GM18861 (cell line): ENCODE data around the gene TMEM214.
A peak's percentile ranks its signal among the peaks of the same experiment; 100 is the strongest.

Experiments
- ATAC-seq: cut with Tn5 transposase; IDR thresholded peaks from one replicate; pipeline ENCODE4 v1.9.1; 2021; ENCODE audit not compliant: unreplicated experiment

Gene TMEM214

DNA sequence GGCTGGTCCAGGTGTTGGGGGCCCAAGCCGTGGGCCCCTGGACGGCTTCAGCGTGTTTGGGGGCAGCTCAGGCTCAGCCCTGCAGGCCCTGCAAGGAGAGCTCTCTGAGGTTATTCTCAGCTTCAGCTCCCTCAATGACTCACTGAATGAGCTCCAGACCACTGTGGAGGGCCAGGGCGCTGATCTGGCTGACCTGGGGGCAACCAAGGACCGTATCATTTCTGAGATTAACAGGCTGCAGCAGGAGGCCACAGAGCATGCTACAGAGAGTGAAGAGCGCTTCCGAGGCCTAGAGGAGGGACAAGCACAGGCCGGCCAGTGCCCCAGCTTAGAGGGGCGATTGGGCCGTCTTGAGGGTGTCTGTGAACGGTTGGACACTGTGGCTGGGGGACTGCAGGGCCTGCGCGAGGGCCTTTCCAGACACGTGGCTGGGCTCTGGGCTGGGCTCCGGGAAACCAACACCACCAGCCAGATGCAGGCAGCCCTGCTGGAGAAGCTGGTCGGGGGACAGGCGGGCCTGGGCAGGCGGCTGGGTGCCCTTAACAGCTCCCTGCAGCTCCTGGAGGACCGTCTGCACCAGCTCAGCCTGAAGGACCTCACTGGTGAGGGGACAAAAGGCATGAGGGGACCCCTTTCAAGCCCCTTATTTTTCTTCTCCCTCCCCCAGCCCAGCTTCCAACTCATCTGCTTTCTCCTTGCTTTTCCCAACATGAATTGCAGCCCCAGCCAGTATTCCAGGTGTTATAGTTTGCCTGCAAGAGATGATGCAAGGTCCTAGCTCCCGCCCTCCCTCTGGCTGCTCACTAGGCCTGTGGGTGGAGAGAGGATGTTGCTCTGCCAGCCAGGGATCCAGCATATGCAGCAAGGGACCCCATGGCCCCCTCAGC lies 50.9 kb downstream of the TMEM214 start:
- no peak for ATAC-seq

DNA sequence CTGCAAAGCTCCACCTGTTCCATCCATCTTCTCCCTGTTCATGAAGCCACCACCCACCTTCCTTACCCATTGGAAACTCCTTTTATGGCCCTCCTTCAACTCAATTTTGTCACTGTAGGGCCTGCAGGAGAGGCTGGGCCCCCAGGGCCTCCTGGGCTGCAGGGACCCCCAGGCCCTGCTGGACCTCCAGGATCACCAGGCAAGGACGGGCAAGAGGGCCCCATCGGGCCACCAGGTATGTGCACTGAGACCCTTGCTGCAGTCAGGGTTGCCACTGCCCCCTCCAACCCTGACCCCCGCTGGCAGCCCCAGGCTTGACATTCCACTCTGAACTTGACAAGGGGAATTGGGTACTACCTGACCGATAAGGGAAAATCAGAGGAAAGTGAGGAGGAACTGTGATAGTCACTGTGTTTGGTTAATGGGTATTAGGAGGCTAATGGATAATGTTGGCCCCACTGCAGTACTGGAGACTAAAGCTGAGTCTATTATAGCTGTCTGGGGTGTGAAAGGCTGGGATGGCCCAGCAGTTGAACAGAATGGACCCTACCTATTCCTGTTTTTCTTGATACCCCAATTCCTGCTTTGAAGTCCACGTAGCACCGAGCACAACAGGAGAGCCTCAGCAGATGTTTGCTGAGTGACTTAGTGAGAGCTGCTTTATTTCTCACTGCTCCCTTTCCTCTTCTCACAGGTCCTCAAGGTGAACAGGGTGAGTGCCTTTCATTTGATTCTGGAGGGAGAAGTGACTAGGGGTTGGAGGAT lies 51.7 kb downstream of the TMEM214 start:
- ATAC-seq = no peak

DNA sequence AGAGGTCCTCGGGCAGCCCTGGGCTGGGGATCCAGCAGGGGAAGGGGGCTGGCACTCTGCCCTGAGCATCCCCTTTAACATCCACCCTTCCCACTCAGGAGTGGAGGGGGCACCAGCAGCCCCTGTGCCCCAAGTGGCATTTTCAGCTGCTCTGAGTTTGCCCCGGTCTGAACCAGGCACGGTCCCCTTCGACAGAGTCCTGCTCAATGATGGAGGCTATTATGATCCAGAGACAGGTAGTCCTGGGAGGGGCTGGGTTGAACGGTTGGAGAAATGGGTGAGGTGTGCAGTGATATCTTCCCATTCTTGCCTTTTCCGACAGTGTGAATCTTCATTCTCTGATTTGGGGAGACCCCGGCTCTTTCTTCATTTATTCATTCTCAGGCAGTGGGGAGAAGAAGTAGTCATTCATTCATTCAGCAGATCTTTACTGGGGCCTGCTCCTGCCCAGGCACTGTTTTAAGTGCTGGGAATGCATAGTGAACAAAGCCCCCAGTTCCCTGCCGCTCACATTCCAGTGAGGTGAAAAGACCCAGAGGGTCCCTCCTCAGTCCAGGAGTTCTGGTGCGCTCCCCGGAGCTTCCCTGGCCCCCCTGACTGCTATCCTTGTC lies 52.4 kb downstream of the TMEM214 start:
- no peak for ATAC-seq

DNA sequence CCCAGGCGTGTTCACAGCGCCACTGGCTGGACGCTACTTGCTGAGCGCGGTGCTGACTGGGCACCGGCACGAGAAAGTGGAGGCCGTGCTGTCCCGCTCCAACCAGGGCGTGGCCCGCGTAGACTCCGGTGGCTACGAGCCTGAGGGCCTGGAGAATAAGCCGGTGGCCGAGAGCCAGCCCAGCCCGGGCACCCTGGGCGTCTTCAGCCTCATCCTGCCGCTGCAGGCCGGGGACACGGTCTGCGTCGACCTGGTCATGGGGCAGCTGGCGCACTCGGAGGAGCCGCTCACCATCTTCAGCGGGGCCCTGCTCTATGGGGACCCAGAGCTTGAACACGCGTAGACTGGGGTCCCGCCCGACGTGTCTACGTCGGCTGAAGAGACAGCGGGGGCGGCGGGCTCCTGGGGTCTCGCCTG lies 52.9 kb downstream of the TMEM214 start:
- peak; percentile 4 for ATAC-seq

DNA sequence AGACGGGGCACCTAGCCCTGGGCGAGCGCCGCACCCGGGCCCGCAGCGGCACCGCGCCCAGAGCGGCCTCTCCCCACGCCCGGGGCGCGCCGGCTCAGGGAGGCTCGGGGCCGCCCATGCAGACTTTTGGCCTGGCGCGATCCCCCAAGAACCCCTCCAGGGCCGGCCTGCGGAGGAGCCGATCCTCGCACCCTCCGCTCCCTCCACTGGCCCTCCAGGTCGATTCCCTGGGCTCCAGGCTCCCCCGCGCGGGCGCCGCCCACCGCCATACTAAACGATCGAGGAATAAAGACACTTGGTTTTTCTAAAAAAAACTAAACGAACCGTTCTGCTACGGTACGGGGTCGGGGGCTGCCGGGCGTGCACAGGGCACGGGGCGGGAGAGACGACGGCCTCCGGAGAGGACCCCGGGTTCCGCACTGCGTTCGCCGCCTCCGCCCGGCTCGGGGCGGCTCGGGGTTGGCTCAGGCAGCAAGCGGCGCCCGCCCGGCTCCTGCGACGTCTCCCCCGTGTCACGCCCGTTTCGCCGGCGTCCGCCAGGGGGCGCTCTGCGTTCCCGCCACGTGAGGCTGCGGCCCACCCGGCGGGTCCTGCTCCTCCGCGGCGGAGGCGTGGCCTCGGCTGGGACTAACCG lies 53.4 kb downstream of the TMEM214 start:
- peak; percentile 71 for ATAC-seq

DNA sequence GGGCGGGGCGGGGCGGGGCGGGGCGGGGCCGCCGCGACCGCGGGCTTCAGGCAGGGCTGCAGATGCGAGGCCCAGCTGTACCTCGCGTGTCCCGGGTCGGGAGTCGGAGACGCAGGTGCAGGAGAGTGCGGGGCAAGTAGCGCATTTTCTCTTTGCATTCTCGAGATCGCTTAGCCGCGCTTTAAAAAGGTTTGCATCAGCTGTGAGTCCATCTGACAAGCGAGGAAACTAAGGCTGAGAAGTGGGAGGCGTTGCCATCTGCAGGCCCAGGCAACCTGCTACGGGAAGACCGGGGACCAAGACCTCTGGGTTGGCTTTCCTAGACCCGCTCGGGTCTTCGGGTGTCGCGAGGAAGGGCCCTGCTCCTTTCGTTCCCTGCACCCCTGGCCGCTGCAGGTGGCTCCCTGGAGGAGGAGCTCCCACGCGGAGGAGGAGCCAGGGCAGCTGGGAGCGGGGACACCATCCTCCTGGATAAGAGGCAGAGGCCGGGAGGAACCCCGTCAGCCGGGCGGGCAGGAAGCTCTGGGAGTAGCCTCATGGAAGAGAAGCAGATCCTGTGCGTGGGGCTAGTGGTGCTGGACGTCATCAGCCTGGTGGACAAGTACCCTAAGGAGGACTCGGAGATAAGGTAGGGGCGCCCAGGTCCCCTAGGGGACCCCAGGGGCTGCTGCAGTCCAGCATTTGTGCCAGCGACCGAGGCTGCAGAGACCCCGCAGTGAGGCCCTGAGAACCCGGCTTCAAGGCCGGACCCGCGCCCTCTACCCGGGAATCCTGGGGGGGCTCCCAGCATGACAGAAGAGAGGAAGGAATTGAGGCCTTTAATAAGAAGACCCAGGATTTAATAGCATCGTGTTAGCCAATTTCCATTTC lies 54.2 kb downstream of the TMEM214 start, which contains the start of gene KHK:
Gene KHK, plus strand, starts transcription at position 49 of the 870 bp plus-strand sequence. Its CDS starts 488 bp downstream, at position 537.
- ATAC-seq = peak; percentile 11

DNA sequence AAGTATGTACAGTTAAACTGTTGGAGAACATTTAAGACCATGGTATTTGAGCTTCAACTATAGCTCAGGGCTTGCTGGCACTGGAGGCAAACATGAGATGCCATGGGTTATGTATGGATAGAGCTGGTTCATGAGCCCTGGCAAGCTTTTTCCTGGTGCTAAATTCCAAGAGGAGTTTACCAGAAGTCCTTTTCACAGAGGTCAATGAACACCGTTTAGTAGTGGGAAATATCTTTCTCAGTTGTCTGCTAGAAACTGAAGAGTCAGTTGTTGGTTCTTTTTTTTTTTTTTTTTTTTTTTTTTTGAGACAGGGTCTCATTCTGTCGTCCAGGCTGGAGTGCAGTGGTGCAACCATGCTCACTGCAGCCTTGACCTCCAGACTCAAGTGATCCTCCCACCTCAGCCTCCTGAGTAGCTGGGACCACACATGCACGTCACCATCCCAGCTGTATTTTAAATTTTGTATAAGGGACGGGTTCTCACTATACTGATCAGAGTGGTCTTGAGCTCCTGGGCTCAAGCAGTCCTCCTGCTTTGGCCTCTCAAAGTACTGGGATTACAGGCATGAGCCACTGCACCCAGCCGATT lies 55.2 kb downstream of the TMEM214 start:
- no peak for ATAC-seq

DNA sequence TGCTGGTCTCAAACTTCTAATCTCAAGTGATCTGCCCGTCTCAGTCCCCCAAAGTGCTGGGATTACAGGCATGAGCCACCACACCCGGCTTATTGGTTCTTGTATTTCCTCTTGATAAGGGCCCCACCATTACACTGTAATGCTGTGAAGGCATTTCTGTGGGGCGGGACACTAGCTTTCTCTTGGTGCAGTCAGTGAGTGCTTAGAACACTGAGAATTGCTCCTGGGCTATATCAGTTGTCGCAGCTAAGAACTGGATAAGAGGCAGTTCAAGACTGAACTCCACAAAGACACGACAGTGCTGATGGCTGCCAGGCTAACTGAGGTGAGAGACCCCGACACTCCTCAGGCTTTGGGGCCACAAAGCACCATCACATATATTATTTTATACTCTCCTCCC lies 55.9 kb downstream of the TMEM214 start:
- ATAC-seq = no peak

DNA sequence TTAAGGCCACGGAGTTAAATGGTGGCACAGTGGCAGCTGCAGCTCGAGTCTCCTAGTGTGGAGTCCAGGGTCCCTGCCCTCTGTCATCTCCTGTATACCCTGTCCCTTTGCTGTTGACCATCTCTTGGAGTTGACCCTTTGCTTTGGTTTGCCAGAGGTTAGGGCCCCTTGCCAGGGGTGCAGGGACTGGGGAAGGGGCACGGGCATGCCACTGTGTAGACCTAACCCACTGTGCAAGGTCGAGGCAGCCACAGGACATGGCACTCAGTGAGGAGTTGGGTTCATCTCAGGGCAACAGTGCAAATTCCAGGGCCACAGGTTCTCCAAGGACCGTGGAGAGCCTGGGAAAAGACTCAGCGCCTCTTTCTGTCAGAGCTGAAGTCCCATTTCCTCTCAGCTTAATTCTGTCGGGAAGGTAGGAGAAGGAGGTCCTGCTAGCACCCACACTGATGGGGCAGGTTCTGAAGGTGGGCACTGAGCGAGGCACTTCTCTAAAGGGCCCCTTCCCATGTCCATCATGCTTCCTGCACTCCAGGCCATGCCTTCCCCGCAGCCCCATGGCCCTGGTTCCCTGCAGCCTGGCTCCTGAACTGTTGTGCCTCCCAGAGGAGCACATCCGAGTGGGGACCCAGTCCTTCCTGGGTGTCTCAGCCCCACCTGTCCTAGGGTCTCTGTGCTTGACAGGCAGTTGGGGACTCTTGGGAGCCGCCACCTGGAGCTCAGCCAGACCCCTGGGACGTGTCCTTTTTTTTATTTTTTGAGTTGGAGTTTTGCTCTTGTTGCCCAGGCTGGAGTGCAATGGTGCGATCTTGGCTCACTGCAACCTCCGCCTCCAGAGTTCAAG lies 56.6 kb downstream of the TMEM214 start:
- no peak for ATAC-seq
